ENCODE measurements around the gene PRKCA.
A peak's percentile ranks its signal among the peaks of the same experiment; 100 is the strongest.

PRKCA gene

DNA sequence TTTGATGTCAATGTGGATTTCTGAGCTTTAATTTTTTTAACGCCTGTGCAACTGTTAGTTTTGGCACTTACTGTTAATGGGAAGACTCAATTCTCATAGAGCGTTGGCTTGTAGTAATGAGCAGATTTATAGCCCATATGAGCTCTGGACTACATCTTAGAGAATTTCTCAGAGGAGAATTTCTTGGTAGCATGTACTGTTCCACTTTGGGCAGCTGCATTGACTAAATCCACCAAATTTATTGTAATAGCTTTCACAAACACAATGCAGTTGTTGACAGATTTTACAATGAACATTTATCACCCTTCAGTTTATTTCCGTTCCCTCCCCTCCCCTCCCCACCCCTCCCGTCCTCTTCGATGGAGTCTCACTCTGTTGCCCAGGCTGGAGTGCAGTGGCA lies 193.9 kb downstream of the PRKCA start:
- no peak for DNase-seq (ENCODE audit: low read depth)
- H3K4me3 ChIP-seq (ENCODE audit: low read depth, low read length): no peak overlapping the region
- TF ChIP-seq POLR2A (IDR thresholded peaks at IDR 0.05; ENCODE audit: extremely low read depth, insufficient read length): no peak
- TF ChIP-seq, protein P1, sequence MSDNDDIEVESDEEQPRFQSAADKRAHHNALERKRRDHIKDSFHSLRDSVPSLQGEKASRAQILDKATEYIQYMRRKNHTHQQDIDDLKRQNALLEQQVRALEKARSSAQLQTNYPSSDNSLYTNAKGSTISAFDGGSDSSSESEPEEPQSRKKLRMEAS (IDR thresholded peaks at IDR 0.05; ENCODE audit: low read depth, low read length): no peak
- no peak for TF ChIP-seq MYC (IDR thresholded peaks at IDR 0.05; ENCODE audit: low read depth, low read length)
- TF ChIP-seq, protein P2, sequence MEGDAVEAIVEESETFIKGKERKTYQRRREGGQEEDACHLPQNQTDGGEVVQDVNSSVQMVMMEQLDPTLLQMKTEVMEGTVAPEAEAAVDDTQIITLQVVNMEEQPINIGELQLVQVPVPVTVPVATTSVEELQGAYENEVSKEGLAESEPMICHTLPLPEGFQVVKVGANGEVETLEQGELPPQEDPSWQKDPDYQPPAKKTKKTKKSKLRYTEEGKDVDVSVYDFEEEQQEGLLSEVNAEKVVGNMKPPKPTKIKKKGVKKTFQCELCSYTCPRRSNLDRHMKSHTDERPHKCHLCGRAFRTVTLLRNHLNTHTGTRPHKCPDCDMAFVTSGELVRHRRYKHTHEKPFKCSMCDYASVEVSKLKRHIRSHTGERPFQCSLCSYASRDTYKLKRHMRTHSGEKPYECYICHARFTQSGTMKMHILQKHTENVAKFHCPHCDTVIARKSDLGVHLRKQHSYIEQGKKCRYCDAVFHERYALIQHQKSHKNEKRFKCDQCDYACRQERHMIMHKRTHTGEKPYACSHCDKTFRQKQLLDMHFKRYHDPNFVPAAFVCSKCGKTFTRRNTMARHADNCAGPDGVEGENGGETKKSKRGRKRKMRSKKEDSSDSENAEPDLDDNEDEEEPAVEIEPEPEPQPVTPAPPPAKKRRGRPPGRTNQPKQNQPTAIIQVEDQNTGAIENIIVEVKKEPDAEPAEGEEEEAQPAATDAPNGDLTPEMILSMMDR (IDR thresholded peaks at IDR 0.05; ENCODE audit: low read depth, low read length): no peak

DNA sequence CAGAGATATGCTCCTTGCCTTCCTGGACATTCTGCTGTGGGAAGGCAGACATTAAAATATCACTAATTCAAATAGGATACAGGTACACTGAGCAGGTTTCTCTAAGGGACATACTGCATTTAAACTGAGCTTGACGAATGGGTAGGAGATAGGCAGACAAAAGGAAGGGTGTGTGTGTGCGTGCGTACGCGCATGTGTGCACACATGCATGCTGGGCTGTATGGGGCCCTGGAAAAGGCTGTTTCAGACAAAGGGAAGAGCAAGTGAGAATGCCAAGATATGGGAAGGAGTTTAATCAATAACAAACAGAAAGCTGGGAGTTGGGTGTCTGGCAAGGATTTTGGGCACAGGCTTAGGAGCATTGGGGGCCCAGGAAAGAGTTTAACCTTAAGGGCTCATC lies 196.2 kb downstream of the PRKCA start:
- DNase-seq (ENCODE audit: low read depth): no peak
- TF ChIP-seq MYC (IDR thresholded peaks at IDR 0.05; ENCODE audit: low read depth, low read length): no peak
- TF ChIP-seq, protein P1 (IDR thresholded peaks at IDR 0.05; ENCODE audit: low read depth, low read length): no peak
- no peak for TF ChIP-seq POLR2A (IDR thresholded peaks at IDR 0.05; ENCODE audit: extremely low read depth, insufficient read length)
- TF ChIP-seq, protein P2 (IDR thresholded peaks at IDR 0.05; ENCODE audit: low read depth, low read length): no peak
- H3K4me3 ChIP-seq (ENCODE audit: low read depth, low read length): no peak overlapping the region

DNA sequence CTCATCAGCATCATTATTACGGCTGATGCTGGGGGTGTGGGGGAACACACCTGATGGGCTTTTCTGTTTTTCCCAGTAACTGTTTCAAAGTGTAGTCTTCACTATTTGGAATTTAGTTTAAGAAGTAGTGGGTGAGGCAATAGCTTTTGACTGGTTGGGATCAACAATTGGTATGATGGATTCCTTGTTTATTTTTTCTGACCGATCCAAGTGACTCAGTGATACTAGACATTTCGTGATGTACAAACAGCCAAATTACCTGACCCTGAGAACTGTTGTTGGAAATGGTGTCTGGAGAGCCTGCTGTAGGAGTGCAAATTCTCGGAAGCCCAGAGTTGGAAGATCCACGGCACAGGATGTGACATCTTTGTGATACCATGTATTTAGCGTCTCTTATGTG lies 204.2 kb downstream of the PRKCA start:
- no peak for DNase-seq (ENCODE audit: low read depth)

DNA sequence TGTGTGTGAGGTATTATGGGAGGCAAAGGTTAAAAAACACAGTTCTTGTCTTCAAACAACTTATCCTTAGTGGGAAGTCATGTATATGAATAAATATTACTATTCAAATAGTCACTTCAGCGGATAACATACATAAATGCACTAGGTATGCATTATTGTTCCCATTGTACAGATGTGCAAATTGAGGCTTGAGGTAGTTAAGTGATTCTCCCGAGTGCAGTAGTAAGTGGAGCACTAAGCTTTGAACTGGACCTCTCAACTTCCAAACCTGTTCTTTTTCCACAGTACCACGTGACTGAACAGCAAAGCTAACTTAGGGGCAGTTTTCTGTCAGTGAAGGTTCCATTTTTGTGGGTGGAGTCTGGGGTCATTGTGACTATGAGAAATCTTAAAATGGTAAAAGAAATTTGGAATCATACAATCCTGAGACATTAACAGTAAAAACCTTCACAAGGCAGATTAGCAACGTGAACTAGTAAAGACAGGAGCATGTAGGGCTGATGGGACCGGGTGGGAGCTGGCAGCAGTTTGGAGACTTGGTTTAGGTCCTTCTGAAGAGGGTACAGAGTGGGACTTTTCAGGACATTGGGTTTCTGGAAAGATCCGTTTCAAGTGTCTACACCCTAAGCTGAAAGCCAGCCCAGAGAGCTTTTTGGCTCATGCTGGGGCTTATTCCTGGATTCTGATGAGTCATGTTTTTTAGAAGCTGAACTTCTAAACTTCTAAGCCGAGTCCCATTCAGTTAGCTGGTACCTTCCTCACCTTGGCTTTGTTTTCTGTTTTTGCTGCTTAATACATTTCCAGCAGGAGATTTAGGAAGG lies 204.9 kb downstream of the PRKCA start:
- no peak overlapping the region for H3K4me3 ChIP-seq (ENCODE audit: low read depth, low read length)
- DNase-seq (ENCODE audit: low read depth): peak; percentile 19
- TF ChIP-seq POLR2A (IDR thresholded peaks at IDR 0.05; ENCODE audit: extremely low read depth, insufficient read length): no peak
- TF ChIP-seq, protein P2 (IDR thresholded peaks at IDR 0.05; ENCODE audit: low read depth, low read length): no peak
- TF ChIP-seq, protein P1 (IDR thresholded peaks at IDR 0.05; ENCODE audit: low read depth, low read length): no peak
- TF ChIP-seq MYC (IDR thresholded peaks at IDR 0.05; ENCODE audit: low read depth, low read length): no peak

More for the DNA sequence above, 204.2 kb downstream of the PRKCA start:
- TF ChIP-seq MYC (IDR thresholded peaks at IDR 0.05; ENCODE audit: low read depth, low read length) (no peak), POLR2A (IDR thresholded peaks at IDR 0.05; ENCODE audit: extremely low read depth, insufficient read length) (no peak)
- TF ChIP-seq, protein P1 (IDR thresholded peaks at IDR 0.05; ENCODE audit: low read depth, low read length): no peak
- TF ChIP-seq, protein P2 (IDR thresholded peaks at IDR 0.05; ENCODE audit: low read depth, low read length): no peak
- H3K4me3 ChIP-seq (ENCODE audit: low read depth, low read length): no peak overlapping the region

DNA sequence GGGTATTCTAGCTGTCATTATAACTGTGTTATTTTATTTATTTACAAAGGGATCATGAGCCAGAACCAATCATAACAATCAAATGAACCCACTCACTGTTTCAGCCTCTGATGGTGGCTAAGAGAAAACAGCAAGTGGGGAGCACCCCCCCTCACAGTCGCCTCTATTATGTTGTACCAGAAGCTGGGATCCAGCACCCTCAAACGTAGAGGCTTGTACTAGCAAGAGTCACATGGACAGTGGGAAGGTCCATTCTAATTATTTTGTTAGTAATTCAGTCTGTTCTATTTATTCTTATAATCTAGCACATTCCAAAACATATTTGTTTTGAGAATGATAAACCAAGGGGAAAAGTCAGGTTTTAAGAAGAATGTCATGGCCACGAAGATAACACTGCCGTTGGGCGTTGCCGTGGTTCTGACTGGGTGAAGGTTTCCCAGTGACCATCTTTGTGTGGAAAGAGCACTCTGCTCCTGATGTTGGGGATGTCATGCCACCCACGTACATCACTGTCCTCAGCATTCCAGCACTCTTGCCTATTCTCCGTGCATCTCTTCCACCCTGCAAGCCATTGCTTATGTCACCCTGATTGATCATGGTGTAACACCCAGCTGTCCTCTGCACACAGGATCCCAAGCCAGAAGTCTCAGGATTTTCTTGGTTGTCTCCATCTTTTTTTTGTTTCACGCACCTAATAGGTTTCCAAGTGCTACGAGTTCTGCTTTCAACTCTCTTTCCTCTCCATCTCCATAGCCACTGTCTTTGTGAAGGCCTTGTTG lies 205.8 kb downstream of the PRKCA start:
- TF ChIP-seq MYC (IDR thresholded peaks at IDR 0.05; ENCODE audit: low read depth, low read length) (no peak), POLR2A (IDR thresholded peaks at IDR 0.05; ENCODE audit: extremely low read depth, insufficient read length) (no peak)
- TF ChIP-seq, protein P1 (IDR thresholded peaks at IDR 0.05; ENCODE audit: low read depth, low read length): no peak
- TF ChIP-seq, protein P2 (IDR thresholded peaks at IDR 0.05; ENCODE audit: low read depth, low read length): no peak
- no peak for DNase-seq (ENCODE audit: low read depth)
- H3K4me3 ChIP-seq (ENCODE audit: low read depth, low read length): no peak overlapping the region

Measured in NB4 (cell line).